ENCODE measurements around the gene SYNJ1.
"Not testable (repeated sequence)": the region's sequence is repeated elsewhere in the genome, so short reads cannot be mapped to it uniquely, and the experiment has no call there.

SYNJ1 gene

GRCh38 chr21:32727687-32728455 lies at the start of gene SYNJ1:
TSS of gene SYNJ1 (minus strand) at chr21:32728013. CDS start at chr21:32726895, 1,118 bp downstream.
- Histone ChIP-seq H3K4me1 (ENCODE audit: control insufficient read depth, low read length) (peaks cover 15% of the 10 kb centered on the region), H3K4me2 (ENCODE audit: low read length) (peak within 1 kb of the TSS; percentile 68), H3K27ac (ENCODE audit: low read depth, low read length) (no peak within 1 kb of the TSS; the same call in 1 of the 2 replicates), H3F3A (ENCODE audit: control insufficient read depth, insufficient read depth) (peaks cover 20% of the 10 kb centered on the region; the same call in 1 of the 2 replicates), H3K4me3 (ENCODE audit: low read length) (peak within 1 kb of the TSS; percentile 91), H4K20me1 (ENCODE audit: control insufficient read depth, insufficient read depth, low read depth, low read length) (0 out of 2 replicates have a peak, but pooled peaks cover 3% of the 10 kb centered on the region), H3K36me3 (ENCODE audit: control insufficient read depth, low read length) (peaks cover 4% of the 10 kb centered on the region; the same call in 1 of the 2 replicates), H3K9me2 (replicated peaks; ENCODE audit: control insufficient read depth, low read length) (no peaks in the 10 kb centered on the region), H3K79me2 (ENCODE audit: control insufficient read depth, low read length) (no peaks in the 10 kb centered on the region), H3K9me3 (ENCODE audit: control insufficient read depth, insufficient read depth, low read length) (no peaks in the 10 kb centered on the region), H3K27me3 (ENCODE audit: control insufficient read depth, low read length) (peaks cover 4% of the 10 kb centered on the region; the same call in 1 of the 2 replicates)
- TF ChIP-seq, protein P1, sequence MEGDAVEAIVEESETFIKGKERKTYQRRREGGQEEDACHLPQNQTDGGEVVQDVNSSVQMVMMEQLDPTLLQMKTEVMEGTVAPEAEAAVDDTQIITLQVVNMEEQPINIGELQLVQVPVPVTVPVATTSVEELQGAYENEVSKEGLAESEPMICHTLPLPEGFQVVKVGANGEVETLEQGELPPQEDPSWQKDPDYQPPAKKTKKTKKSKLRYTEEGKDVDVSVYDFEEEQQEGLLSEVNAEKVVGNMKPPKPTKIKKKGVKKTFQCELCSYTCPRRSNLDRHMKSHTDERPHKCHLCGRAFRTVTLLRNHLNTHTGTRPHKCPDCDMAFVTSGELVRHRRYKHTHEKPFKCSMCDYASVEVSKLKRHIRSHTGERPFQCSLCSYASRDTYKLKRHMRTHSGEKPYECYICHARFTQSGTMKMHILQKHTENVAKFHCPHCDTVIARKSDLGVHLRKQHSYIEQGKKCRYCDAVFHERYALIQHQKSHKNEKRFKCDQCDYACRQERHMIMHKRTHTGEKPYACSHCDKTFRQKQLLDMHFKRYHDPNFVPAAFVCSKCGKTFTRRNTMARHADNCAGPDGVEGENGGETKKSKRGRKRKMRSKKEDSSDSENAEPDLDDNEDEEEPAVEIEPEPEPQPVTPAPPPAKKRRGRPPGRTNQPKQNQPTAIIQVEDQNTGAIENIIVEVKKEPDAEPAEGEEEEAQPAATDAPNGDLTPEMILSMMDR (IDR thresholded peaks at IDR 0.05; ENCODE audit: low read depth, low read length, poor library complexity, severe bottlenecking): no peak
- no peak for TF ChIP-seq EZH2phosphoT487 (IDR thresholded peaks at IDR 0.05; ENCODE audit: borderline replicate concordance, low read length)

GRCh38 chr21:32777269-32777668 lies 49.5 kb upstream of the SYNJ1 start:
- Histone ChIP-seq H3K9me3 (ENCODE audit: control insufficient read depth, insufficient read depth, low read length) (no peaks in the 10 kb centered on the region), H3K79me2 (ENCODE audit: control insufficient read depth, low read length) (peaks cover 11% of the 10 kb centered on the region), H3K4me2 (ENCODE audit: low read length) (no peak overlapping the region), H3F3A (ENCODE audit: control insufficient read depth, insufficient read depth) (0 out of 2 replicates have a peak, but pooled peaks cover 2% of the 10 kb centered on the region), H4K20me1 (ENCODE audit: control insufficient read depth, insufficient read depth, low read depth, low read length) (no peaks in the 10 kb centered on the region), H3K4me1 (ENCODE audit: control insufficient read depth, low read length) (peaks cover 10% of the 10 kb centered on the region), H3K27ac (ENCODE audit: low read depth, low read length) (no peak overlapping the region), H3K27me3 (ENCODE audit: control insufficient read depth, low read length) (no peaks in the 10 kb centered on the region), H3K9me2 (replicated peaks; ENCODE audit: control insufficient read depth, low read length) (no peaks in the 10 kb centered on the region), H3K4me3 (ENCODE audit: low read length) (no peak overlapping the region), H3K36me3 (ENCODE audit: control insufficient read depth, low read length) (no peaks in the 10 kb centered on the region)
- no peak for TF ChIP-seq EZH2phosphoT487 (IDR thresholded peaks at IDR 0.05; ENCODE audit: borderline replicate concordance, low read length)
- TF ChIP-seq, protein P1 (IDR thresholded peaks at IDR 0.05; ENCODE audit: low read depth, low read length, poor library complexity, severe bottlenecking): no peak

DNA sequence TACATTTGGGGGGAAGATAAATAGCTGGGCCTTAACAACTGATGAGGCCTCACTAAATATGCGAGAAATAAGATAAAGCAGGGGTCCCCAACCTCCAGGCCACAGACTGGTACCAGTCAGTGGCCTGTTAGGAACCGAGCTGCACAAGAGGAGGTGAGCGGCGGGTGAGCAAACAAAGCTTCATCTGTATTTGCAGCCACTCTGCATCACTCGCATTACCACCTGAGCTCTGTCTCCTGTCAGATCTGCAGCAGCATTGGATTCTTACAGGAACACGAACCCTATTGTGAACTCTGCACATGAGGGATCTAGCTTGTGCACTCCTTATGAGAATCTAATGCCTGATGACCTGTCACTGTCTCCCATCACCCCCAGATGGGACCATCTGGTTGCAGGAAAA lies 48.9 kb upstream of the SYNJ1 start:
- H3K4me3 ChIP-seq (ENCODE audit: low read length): no peak overlapping the region
- no peaks in the 10 kb centered on the region for H3K9me2 ChIP-seq (replicated peaks; ENCODE audit: control insufficient read depth, low read length)
- no peak overlapping the region for H3K4me2 ChIP-seq (ENCODE audit: low read length)
- H3K27me3 ChIP-seq (ENCODE audit: control insufficient read depth, low read length): no peaks in the 10 kb centered on the region
- TF ChIP-seq, protein P1 (IDR thresholded peaks at IDR 0.05; ENCODE audit: low read depth, low read length, poor library complexity, severe bottlenecking): no peak
- no peak for TF ChIP-seq EZH2phosphoT487 (IDR thresholded peaks at IDR 0.05; ENCODE audit: borderline replicate concordance, low read length)
- 0 out of 2 replicates have a peak, but pooled peaks cover 2% of the 10 kb centered on the region for H3F3A ChIP-seq (ENCODE audit: control insufficient read depth, insufficient read depth)
- no peaks in the 10 kb centered on the region for H3K9me3 ChIP-seq (ENCODE audit: control insufficient read depth, insufficient read depth, low read length)
- peaks cover 10% of the 10 kb centered on the region for H3K4me1 ChIP-seq (ENCODE audit: control insufficient read depth, low read length)
- no peaks in the 10 kb centered on the region for H4K20me1 ChIP-seq (ENCODE audit: control insufficient read depth, insufficient read depth, low read depth, low read length)
- H3K79me2 ChIP-seq (ENCODE audit: control insufficient read depth, low read length): peaks cover 13% of the 10 kb centered on the region
- no peaks in the 10 kb centered on the region for H3K36me3 ChIP-seq (ENCODE audit: control insufficient read depth, low read length)
- H3K27ac ChIP-seq (ENCODE audit: low read depth, low read length): no peak overlapping the region

DNA sequence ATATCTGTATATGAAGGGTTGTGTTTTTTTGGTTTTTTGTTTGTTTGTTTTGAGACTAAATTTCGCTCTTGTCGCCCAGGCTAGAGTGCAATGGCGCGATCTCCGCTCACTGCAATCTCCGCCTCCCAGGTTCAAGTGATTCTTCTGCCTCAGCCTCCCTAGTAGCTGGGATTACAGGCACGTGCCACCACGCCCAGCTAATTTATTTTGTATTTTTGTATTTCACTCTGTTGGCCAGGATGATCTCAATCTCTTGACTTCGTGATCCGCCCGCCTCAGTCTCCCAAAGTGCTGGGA lies 45.2 kb upstream of the SYNJ1 start:
- Histone ChIP-seq H3K4me2 (ENCODE audit: low read length) (peak overlapping the region; percentile 77), H3K79me2 (ENCODE audit: control insufficient read depth, low read length) (peaks cover 49% of the 10 kb centered on the region), H3K36me3 (ENCODE audit: control insufficient read depth, low read length) (peaks cover 31% of the 10 kb centered on the region), H3K4me1 (ENCODE audit: control insufficient read depth, low read length) (peaks cover 30% of the 10 kb centered on the region), H4K20me1 (ENCODE audit: control insufficient read depth, insufficient read depth, low read depth, low read length) (peaks cover 24% of the 10 kb centered on the region), H3K4me3 (ENCODE audit: low read length) (peak overlapping the region; percentile 79)
- not testable (repeated sequence) for H3K9me3 ChIP-seq (ENCODE audit: control insufficient read depth, insufficient read depth, low read length); H3K9me2 ChIP-seq (replicated peaks; ENCODE audit: control insufficient read depth, low read length); H3F3A ChIP-seq (ENCODE audit: control insufficient read depth, insufficient read depth); H3K27me3 ChIP-seq (ENCODE audit: control insufficient read depth, low read length); H3K27ac ChIP-seq (ENCODE audit: low read depth, low read length)
